ENCODE results near the gene SNX20. TPM values are rescaled to one million over a fixed set of nuclear protein-coding genes. Genes with fewer than 3 reads are reported as not detected.

The SNX20 gene
- total RNA-seq, 1 donor from 2014 or later = not detected

GRCh38 chr16:50705436-50706110 is 24.5 kb upstream of the SNX20 start:
- DNase-seq (ENCODE audit: low spot score) = no peak
- H3K27me3 Mint-ChIP-seq (ENCODE audit: unreplicated experiment) = peaks cover 8% of the 10 kb centered on the region
- H3K4me1 Mint-ChIP-seq (ENCODE audit: unreplicated experiment) = peaks cover 28% of the 10 kb centered on the region
- no peak for TF ChIP-seq CTCF (IDR thresholded peaks at IDR 0.05; ENCODE audit: unreplicated experiment)
- H3K27ac Mint-ChIP-seq (ENCODE audit: unreplicated experiment) = peak overlapping the region; percentile 88
- H3K4me3 Mint-ChIP-seq (ENCODE audit: unreplicated experiment) = peak overlapping the region; percentile 32
- H3K9me3 Mint-ChIP-seq (ENCODE audit: unreplicated experiment) = peaks cover 7% of the 10 kb centered on the region
- H3K36me3 Mint-ChIP-seq (ENCODE audit: low read depth, unreplicated experiment) = peaks cover 9% of the 10 kb centered on the region

- Mint-ChIP-seq H3K36me3 (ENCODE audit: low read depth, unreplicated experiment) (peaks cover 9% of the 10 kb centered on the region), H3K27ac (ENCODE audit: unreplicated experiment) (no peak overlapping the region), H3K4me1 (ENCODE audit: unreplicated experiment) (peaks cover 19% of the 10 kb centered on the region), H3K4me3 (ENCODE audit: unreplicated experiment) (no peak overlapping the region), H3K9me3 (ENCODE audit: unreplicated experiment) (peaks cover 7% of the 10 kb centered on the region), H3K27me3 (ENCODE audit: unreplicated experiment) (peaks cover 8% of the 10 kb centered on the region)
- TF ChIP-seq CTCF (IDR thresholded peaks at IDR 0.05; ENCODE audit: unreplicated experiment) = no peak
- no peak for DNase-seq (ENCODE audit: low spot score)
Measured at GRCh38 chr16:50704245-50704644, 23.1 kb upstream of the SNX20 start.

GRCh38 chr16:50702725-50703124 is 21.6 kb upstream of the SNX20 start:
- Mint-ChIP-seq H3K36me3 (ENCODE audit: low read depth, unreplicated experiment) (peaks cover 5% of the 10 kb centered on the region), H3K4me1 (ENCODE audit: unreplicated experiment) (peaks cover 13% of the 10 kb centered on the region), H3K4me3 (ENCODE audit: unreplicated experiment) (no peak overlapping the region), H3K27me3 (ENCODE audit: unreplicated experiment) (peaks cover 8% of the 10 kb centered on the region), H3K9me3 (ENCODE audit: unreplicated experiment) (peaks cover 7% of the 10 kb centered on the region), H3K27ac (ENCODE audit: unreplicated experiment) (no peak overlapping the region)
- no peak for DNase-seq (ENCODE audit: low spot score)
- no peak for TF ChIP-seq CTCF (IDR thresholded peaks at IDR 0.05; ENCODE audit: unreplicated experiment)

- H3K4me1 Mint-ChIP-seq (ENCODE audit: unreplicated experiment) = peaks cover 15% of the 10 kb centered on the region
- H3K36me3 Mint-ChIP-seq (ENCODE audit: low read depth, unreplicated experiment) = peaks cover 5% of the 10 kb centered on the region
- no peak overlapping the region for H3K27ac Mint-ChIP-seq (ENCODE audit: unreplicated experiment)
- no peak overlapping the region for H3K4me3 Mint-ChIP-seq (ENCODE audit: unreplicated experiment)
- H3K9me3 Mint-ChIP-seq (ENCODE audit: unreplicated experiment) = no peaks in the 10 kb centered on the region
- no peak for DNase-seq (ENCODE audit: low spot score)
- TF ChIP-seq CTCF (IDR thresholded peaks at IDR 0.05; ENCODE audit: unreplicated experiment) = no peak
- peaks cover 9% of the 10 kb centered on the region for H3K27me3 Mint-ChIP-seq (ENCODE audit: unreplicated experiment)
Measured at GRCh38 chr16:50699326-50700159, 18.4 kb upstream of the SNX20 start.

All from endothelial cell (in vitro differentiated cells).